Osteocyte (in vitro differentiated cells): Measurements from ENCODE around the gene CD55. TPM values are rescaled to one million over a fixed set of nuclear protein-coding genes. Genes with fewer than 3 reads are reported as not detected.

Experiments used
- DNase-seq: peaks from one replicate; pipeline ENCODE4 v3.0.0; 2021; ENCODE audit warnings: mixed read lengths; ENCODE audit not compliant: unreplicated experiment; ENCODE audit errors: extremely low spot score
- H3K27ac Mint-ChIP-seq: one replicate; pipeline ENCODE4 v1.8.0; 2021; ENCODE audit warnings: mild to moderate bottlenecking, mixed read lengths; ENCODE audit not compliant: unreplicated experiment
- H3K27me3 Mint-ChIP-seq: one replicate; pipeline ENCODE4 v1.8.0; 2021; ENCODE audit warnings: mixed read lengths; ENCODE audit not compliant: unreplicated experiment
- H3K36me3 Mint-ChIP-seq: one replicate; pipeline ENCODE4 v1.8.0; 2021; ENCODE audit warnings: mixed read lengths; ENCODE audit not compliant: unreplicated experiment
- H3K4me1 Mint-ChIP-seq: one replicate; pipeline ENCODE4 v1.8.0; 2021; ENCODE audit warnings: mixed read lengths; ENCODE audit not compliant: unreplicated experiment
- H3K4me3 Mint-ChIP-seq: one replicate; pipeline ENCODE4 v1.8.0; 2021; ENCODE audit warnings: mild to moderate bottlenecking, moderate library complexity, mixed read lengths; ENCODE audit not compliant: unreplicated experiment
- H3K9me3 Mint-ChIP-seq: one replicate; pipeline ENCODE4 v1.8.0; 2021; ENCODE audit warnings: mixed read lengths; ENCODE audit not compliant: unreplicated experiment
- CTCF ChIP-seq: fragments of 200-600 bp; sonication (generic); IDR thresholded peaks from 2 replicates; pipeline ENCODE4 v1.5.0; 2021; ENCODE audit warnings: antibody characterized with exemption, mild to moderate bottlenecking, moderate library complexity
- total RNA-seq: library from RNA; stranded (reverse); gene quantifications from 2 replicates; pipeline ENCODE4 v1.2.1, GENCODE V29; 2021

Gene CD55
- total RNA-seq, 1 donor from 2014 or later, result 3.3 TPM

DNA sequence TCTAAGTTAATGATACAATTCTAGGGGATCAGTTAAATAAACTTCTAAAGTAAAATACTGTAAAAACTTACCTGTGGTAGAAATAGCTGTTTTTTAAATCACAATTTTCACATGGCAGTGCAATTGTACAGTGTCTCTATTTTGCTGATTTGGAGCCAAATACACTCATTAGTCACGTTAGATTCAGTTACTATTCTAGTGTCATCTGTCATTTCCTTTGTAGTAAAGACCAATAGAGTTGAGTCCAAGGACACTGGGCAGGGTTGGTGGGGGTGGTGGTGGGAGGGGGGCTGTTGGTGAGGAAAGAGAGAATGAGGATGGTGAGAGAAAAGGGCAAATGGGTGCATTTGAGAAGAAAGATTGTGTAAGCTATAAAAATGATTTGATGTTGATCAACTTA, 33.6 kb downstream of the CD55 start:
- Mint-ChIP-seq H3K9me3 (peaks cover 6% of the 10 kb centered on the region), H3K4me1 (peaks cover 3% of the 10 kb centered on the region), H3K4me3 (no peak overlapping the region), H3K27me3 (peaks cover 7% of the 10 kb centered on the region), H3K36me3 (no peaks in the 10 kb centered on the region), H3K27ac (no peak overlapping the region)
- no peak for TF ChIP-seq CTCF
- no peak for DNase-seq

DNA sequence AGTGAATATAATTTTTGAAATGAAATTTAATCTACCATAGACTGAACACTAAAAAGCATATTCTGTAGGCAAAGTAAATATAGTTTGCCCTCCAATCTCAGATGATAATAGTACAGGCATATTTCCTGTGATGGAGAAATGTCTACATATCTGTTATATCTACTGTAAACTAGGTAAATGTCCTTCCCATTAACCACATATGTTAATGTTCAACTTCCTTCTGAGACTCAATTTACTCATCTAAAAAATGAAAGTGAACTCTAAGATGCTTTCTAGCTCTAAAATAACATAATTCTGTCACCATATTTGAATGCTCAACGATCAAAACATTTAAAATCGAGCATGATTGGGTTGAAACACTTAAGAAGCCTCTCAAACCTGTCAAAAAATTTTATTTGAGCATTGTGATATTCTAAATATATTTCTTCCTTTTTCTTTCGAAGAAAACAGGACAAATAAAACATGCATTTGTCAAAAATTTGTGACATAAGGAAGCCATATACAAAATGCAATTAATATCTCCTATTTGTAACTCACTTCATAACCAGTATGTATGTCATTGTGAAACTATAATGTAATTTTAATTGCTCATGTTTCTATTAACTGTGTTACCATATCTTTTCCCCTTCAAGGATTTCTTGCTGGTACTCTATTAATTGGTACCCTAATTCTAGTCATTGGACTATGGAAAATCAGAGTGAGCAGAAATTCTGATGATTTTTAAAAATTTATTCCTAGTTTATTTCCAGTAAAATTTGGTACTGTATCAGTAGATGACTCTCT, 34.2 kb downstream of the CD55 start:
- Mint-ChIP-seq H3K27ac (no peak overlapping the region), H3K36me3 (no peaks in the 10 kb centered on the region), H3K4me3 (no peak overlapping the region), H3K27me3 (peaks cover 7% of the 10 kb centered on the region), H3K4me1 (peaks cover 3% of the 10 kb centered on the region), H3K9me3 (peaks cover under 1% of the 10 kb centered on the region)
- no peak for DNase-seq
- TF ChIP-seq CTCF, result no peak

GRCh38 chr1:207361029-207361428, 39.6 kb downstream of the CD55 start:
- no peak overlapping the region for H3K4me3 Mint-ChIP-seq
- H3K27me3 Mint-ChIP-seq, result peaks cover 6% of the 10 kb centered on the region

GRCh38 chr1:207361889-207362288, 40.4 kb downstream of the CD55 start:
- Mint-ChIP-seq H3K4me3 (no peak overlapping the region), H3K36me3 (no peaks in the 10 kb centered on the region), H3K9me3 (no peaks in the 10 kb centered on the region), H3K4me1 (no peaks in the 10 kb centered on the region), H3K27me3 (peaks cover 3% of the 10 kb centered on the region), H3K27ac (no peak overlapping the region)
- no peak for TF ChIP-seq CTCF
- no peak for DNase-seq

More at GRCh38 chr1:207361029-207361428, 39.6 kb downstream of the CD55 start:
- Mint-ChIP-seq H3K4me1 (no peaks in the 10 kb centered on the region), H3K9me3 (no peaks in the 10 kb centered on the region), H3K27ac (no peak overlapping the region), H3K36me3 (no peaks in the 10 kb centered on the region)
- no peak for DNase-seq
- no peak for TF ChIP-seq CTCF

- no peak for TF ChIP-seq CTCF
- H3K36me3 Mint-ChIP-seq, result no peaks in the 10 kb centered on the region
- no peak overlapping the region for H3K4me3 Mint-ChIP-seq
- H3K27ac Mint-ChIP-seq, result no peak overlapping the region
- no peak for DNase-seq
- no peaks in the 10 kb centered on the region for H3K27me3 Mint-ChIP-seq
- no peaks in the 10 kb centered on the region for H3K9me3 Mint-ChIP-seq
- no peaks in the 10 kb centered on the region for H3K4me1 Mint-ChIP-seq
Measured at GRCh38 chr1:207362962-207363860, 41.7 kb downstream of the CD55 start.
